NCI-H1694 (cell line): ENCODE measurements around the gene PDLIM5.

Experiments
- DNase-seq: peaks from one replicate; lab custom pipeline; 2025; lab: John Stamatoyannopoulos, UW

PDLIM5 gene

GRCh38 chr4:94561249-94562024 lies 109.7 kb downstream of the PDLIM5 start:
- no peak for DNase-seq

GRCh38 chr4:94562285-94562684 lies 110.5 kb downstream of the PDLIM5 start:
- no peak for DNase-seq

GRCh38 chr4:94564252-94564651 lies 112.5 kb downstream of the PDLIM5 start:
- DNase-seq, result no peak

GRCh38 chr4:94566420-94566819 lies 114.7 kb downstream of the PDLIM5 start:
- no peak for DNase-seq

GRCh38 chr4:94567811-94568210 lies 116.1 kb downstream of the PDLIM5 start:
- no peak for DNase-seq

GRCh38 chr4:94570558-94570957 lies 118.8 kb downstream of the PDLIM5 start:
- DNase-seq, result no peak

- DNase-seq, result no peak
Measured at GRCh38 chr4:94571298-94571697, 119.6 kb downstream of the PDLIM5 start.

GRCh38 chr4:94571715-94572114 lies 120.0 kb downstream of the PDLIM5 start:
- no peak for DNase-seq

- no peak for DNase-seq
Measured at GRCh38 chr4:94574050-94574449, 122.3 kb downstream of the PDLIM5 start.

- no peak for DNase-seq
Measured at GRCh38 chr4:94574616-94575015, 122.9 kb downstream of the PDLIM5 start.

- no peak for DNase-seq
Measured at GRCh38 chr4:94575652-94576051, 123.9 kb downstream of the PDLIM5 start.

GRCh38 chr4:94576210-94576609 lies 124.5 kb downstream of the PDLIM5 start:
- no peak for DNase-seq

- DNase-seq, result no peak
Measured at GRCh38 chr4:94577136-94577535, 125.4 kb downstream of the PDLIM5 start.

- no peak for DNase-seq
Measured at GRCh38 chr4:94578195-94578594, 126.5 kb downstream of the PDLIM5 start.

GRCh38 chr4:94581766-94582165 lies 130.0 kb downstream of the PDLIM5 start:
- DNase-seq, result no peak

- DNase-seq, result no peak
Measured at GRCh38 chr4:94582517-94582916, 130.8 kb downstream of the PDLIM5 start.

GRCh38 chr4:94583914-94584641 lies 132.3 kb downstream of the PDLIM5 start:
- no peak for DNase-seq

- no peak for DNase-seq
Measured at GRCh38 chr4:94588896-94589693, 137.4 kb downstream of the PDLIM5 start.

- no peak for DNase-seq
Measured at GRCh38 chr4:94590493-94590892, 138.8 kb downstream of the PDLIM5 start.

- no peak for DNase-seq
Measured at GRCh38 chr4:94591289-94591688, 139.5 kb downstream of the PDLIM5 start.

- no peak for DNase-seq
Measured at GRCh38 chr4:94595013-94595412, 143.3 kb downstream of the PDLIM5 start.

GRCh38 chr4:94595880-94596483 lies 144.2 kb downstream of the PDLIM5 start:
- DNase-seq, result no peak
